ENCODE data around the gene NOP10. TPM values are rescaled to one million over a fixed set of nuclear protein-coding genes. Genes with fewer than 3 reads are reported as not detected.
"Not testable (repeated sequence)": the region's sequence is repeated elsewhere in the genome, so short reads cannot be mapped to it uniquely, and the experiment has no call there.

The NOP10 gene
- 200 and 205 TPM in 2 replicates for total RNA-seq
- long read RNA-seq, transcript NOP10-201 (2 exons, 554 nt) = major isoform, 36 of 36 reads
- long read RNA-seq, partial matches to known transcripts = 0 of 36 reads
- long read RNA-seq, other reads (novel, unspliced or antisense) = 0 of 36 reads

DNA sequence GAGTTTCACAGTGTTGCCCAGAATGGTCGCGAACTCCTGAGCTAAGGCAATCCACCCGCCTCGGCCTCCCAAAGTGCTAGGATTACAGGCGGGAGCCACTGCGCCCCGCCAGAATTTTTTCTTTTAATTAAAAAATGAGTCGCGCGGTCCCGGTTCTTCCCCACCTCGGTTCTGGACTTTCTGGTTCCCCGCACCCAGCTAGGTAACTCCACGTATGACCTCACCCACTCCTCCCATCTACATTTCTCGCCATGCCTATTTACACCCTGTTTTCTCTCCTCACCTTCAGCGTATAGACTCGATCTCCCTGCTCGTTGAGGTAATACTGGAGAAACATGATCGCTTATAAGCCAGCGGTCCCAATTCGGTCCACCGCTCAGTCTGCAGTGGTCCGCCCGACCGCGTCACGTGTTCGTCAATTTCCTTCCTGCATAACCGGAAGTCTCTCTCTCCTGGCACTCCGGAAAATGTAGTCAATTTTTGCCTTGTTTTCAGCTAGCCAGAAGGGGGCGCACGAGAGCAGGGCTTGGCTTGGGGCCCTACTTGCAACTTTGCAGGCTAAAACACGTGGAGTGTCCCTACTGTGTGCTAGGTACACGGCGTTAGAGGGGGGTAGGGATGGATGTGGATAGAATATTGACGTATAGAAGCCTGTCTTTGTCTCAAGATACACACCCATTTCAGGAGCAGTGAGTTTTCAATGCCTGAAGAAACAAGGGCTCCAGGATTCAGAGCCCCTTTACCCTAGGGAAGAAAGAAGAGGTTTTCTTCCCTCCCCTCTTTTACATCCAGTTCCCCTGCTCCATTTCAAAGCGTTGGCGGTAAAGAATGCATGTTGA, at the start of gene NOP10, which contains the start of gene NUTM1:
Gene NOP10, minus strand, starts transcription at position 400 of the 839 bp plus-strand sequence. Its CDS starts 63 bp downstream, at position 337.
Gene NUTM1, plus strand, starts transcription at position 579 of the 839 bp plus-strand sequence. CDS start 382 bp downstream, outside the sequence.
- H3K4me3 Mint-ChIP-seq (ENCODE audit: unreplicated experiment) = no peak within 1 kb of the TSS
- peak; percentile 96 for DNase-seq (ENCODE audit: extremely low spot score, unreplicated experiment)
- peaks cover 15% of the 10 kb centered on the region for H3K36me3 Mint-ChIP-seq (ENCODE audit: unreplicated experiment)
- TF ChIP-seq CTCF (IDR thresholded peaks at IDR 0.05) = peak; percentile 95
- H3K9me3 Mint-ChIP-seq (ENCODE audit: unreplicated experiment) = no peaks in the 10 kb centered on the region
- peaks cover 34% of the 10 kb centered on the region for H3K4me1 Mint-ChIP-seq (ENCODE audit: unreplicated experiment)
- no peaks in the 10 kb centered on the region for H3K27me3 Mint-ChIP-seq (ENCODE audit: unreplicated experiment)
- no peak within 1 kb of the TSS for H3K27ac Mint-ChIP-seq (ENCODE audit: unreplicated experiment)

GRCh38 chr15:34389594-34390086, 46.7 kb upstream of the NOP10 start:
- not testable (repeated sequence) for H3K36me3 Mint-ChIP-seq (ENCODE audit: unreplicated experiment); H3K9me3 Mint-ChIP-seq (ENCODE audit: unreplicated experiment); H3K27me3 Mint-ChIP-seq (ENCODE audit: unreplicated experiment); H3K4me1 Mint-ChIP-seq (ENCODE audit: unreplicated experiment); H3K4me3 Mint-ChIP-seq (ENCODE audit: unreplicated experiment); DNase-seq (ENCODE audit: extremely low spot score, unreplicated experiment); H3K27ac Mint-ChIP-seq (ENCODE audit: unreplicated experiment)

- H3K9me3 Mint-ChIP-seq (ENCODE audit: unreplicated experiment); H3K36me3 Mint-ChIP-seq (ENCODE audit: unreplicated experiment); H3K4me1 Mint-ChIP-seq (ENCODE audit: unreplicated experiment); H3K4me3 Mint-ChIP-seq (ENCODE audit: unreplicated experiment); H3K27me3 Mint-ChIP-seq (ENCODE audit: unreplicated experiment); DNase-seq (ENCODE audit: extremely low spot score, unreplicated experiment); H3K27ac Mint-ChIP-seq (ENCODE audit: unreplicated experiment): not testable (repeated sequence)
These were observed 39.0 kb upstream of the NOP10 start for GRCh38 chr15:34381829-34382521.

DNA sequence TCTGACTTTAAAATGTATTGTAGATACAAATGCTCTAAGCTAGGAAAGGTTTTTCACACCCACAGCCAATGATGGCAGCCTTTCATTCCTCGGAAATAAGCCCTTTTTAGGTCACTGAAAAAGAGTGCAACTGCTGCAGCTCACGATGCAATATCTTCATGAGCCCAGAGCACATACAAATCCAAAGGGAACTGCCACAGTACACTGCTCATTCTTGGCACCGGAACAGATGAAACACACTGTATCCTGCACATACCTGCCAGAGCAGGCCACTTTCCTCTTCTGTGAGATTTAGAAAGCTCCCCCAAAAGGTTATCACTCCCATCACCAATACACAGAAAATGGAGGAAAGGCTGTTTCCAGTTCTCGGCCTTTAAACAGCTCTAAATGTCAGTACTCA, 37.6 kb upstream of the NOP10 start:
- not testable (repeated sequence) for H3K36me3 Mint-ChIP-seq (ENCODE audit: unreplicated experiment); H3K4me1 Mint-ChIP-seq (ENCODE audit: unreplicated experiment); H3K27ac Mint-ChIP-seq (ENCODE audit: unreplicated experiment); H3K9me3 Mint-ChIP-seq (ENCODE audit: unreplicated experiment); H3K4me3 Mint-ChIP-seq (ENCODE audit: unreplicated experiment); H3K27me3 Mint-ChIP-seq (ENCODE audit: unreplicated experiment)
- DNase-seq (ENCODE audit: extremely low spot score, unreplicated experiment) = peak; percentile 32

DNA sequence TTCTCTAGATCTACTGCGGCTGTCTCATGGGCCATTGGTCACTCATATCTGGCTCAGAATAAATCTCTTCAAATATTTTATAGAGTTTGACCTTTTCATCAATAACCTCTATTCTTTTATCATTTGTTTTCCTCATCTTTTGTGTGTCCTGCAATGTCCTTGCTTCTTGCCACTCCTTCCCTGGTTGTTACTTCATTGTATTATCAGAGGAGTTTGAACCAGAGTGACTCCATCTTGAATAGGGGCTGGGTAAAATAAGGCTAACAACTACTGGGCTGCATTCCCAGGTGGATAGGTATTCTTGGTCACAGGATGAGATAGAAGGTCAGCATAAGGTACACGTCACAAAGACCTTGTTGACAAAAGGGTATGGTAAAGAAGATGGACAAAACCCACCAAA, 33.9 kb upstream of the NOP10 start:
- no peak for DNase-seq (ENCODE audit: extremely low spot score, unreplicated experiment)
- H3K27me3 Mint-ChIP-seq (ENCODE audit: unreplicated experiment) = no peaks in the 10 kb centered on the region
- no peaks in the 10 kb centered on the region for H3K4me1 Mint-ChIP-seq (ENCODE audit: unreplicated experiment)
- H3K4me3 Mint-ChIP-seq (ENCODE audit: unreplicated experiment) = no peak overlapping the region
- TF ChIP-seq CTCF (IDR thresholded peaks at IDR 0.05) = no peak
- no peak overlapping the region for H3K27ac Mint-ChIP-seq (ENCODE audit: unreplicated experiment)
- no peaks in the 10 kb centered on the region for H3K9me3 Mint-ChIP-seq (ENCODE audit: unreplicated experiment)
- peaks cover 4% of the 10 kb centered on the region for H3K36me3 Mint-ChIP-seq (ENCODE audit: unreplicated experiment)

GRCh38 chr15:34375541-34375940, 32.6 kb upstream of the NOP10 start:
- H3K9me3 Mint-ChIP-seq (ENCODE audit: unreplicated experiment); H3K4me1 Mint-ChIP-seq (ENCODE audit: unreplicated experiment); DNase-seq (ENCODE audit: extremely low spot score, unreplicated experiment); H3K36me3 Mint-ChIP-seq (ENCODE audit: unreplicated experiment); H3K27ac Mint-ChIP-seq (ENCODE audit: unreplicated experiment); H3K27me3 Mint-ChIP-seq (ENCODE audit: unreplicated experiment); H3K4me3 Mint-ChIP-seq (ENCODE audit: unreplicated experiment): not testable (repeated sequence)

Data from osteocyte (in vitro differentiated cells).